Stimulated activated naive CD8-positive, alpha-beta T cell treated with anti-CD3 and anti-CD28 coated beads, Interleukin-15, amount 100 ng/mL, for 72 hours (primary cell): ENCODE measurements around the gene HMOX1.
A peak's percentile ranks its signal among the peaks of the same experiment; 100 is the strongest.

Experiments
- ATAC-seq: fragments of 150-1000 bp; cut with Tn5 transposase; 2 replicates; pipeline ENCODE4 v1.10.0; 2021; ENCODE audit warnings: mild to moderate bottlenecking, moderate library complexity
- DNase-seq, 2 donors: peaks; one replicate each; pipeline ENCODE4 v3.0.0; 2021 to 2022
- H3K27ac Mint-ChIP-seq, 2 donors: one replicate each; pipeline ENCODE4 v1.8.0; 2022; ENCODE audit warnings: mild to moderate bottlenecking in 2 of 2, mixed read lengths in 2 of 2, moderate library complexity in 2 of 2
- H3K27me3 Mint-ChIP-seq: one replicate; pipeline ENCODE4 v1.8.0; 2022; ENCODE audit warnings: mixed read lengths
- H3K4me1 Mint-ChIP-seq: one replicate; pipeline ENCODE4 v1.8.0; 2022; ENCODE audit warnings: mild to moderate bottlenecking, mixed read lengths
- H3K4me3 Mint-ChIP-seq, 2 donors: one replicate each; pipeline ENCODE4 v1.8.0; 2022; ENCODE audit warnings: mild to moderate bottlenecking in 2 of 2, mixed read lengths in 2 of 2, moderate library complexity in 1 of 2
- H3K9me3 Mint-ChIP-seq, 2 donors: one replicate each; pipeline ENCODE4 v1.8.0; 2022; ENCODE audit warnings: mixed read lengths in 2 of 2

Gene HMOX1

GRCh38 chr22:35347462-35347861, 33.4 kb upstream of the HMOX1 start:
- peaks cover 28% of the 10 kb centered on the region for H3K27me3 Mint-ChIP-seq
- no peak overlapping the region for H3K27ac Mint-ChIP-seq
- DNase-seq (no peak), ATAC-seq (no peak)
- H3K9me3 Mint-ChIP-seq = no peaks in the 10 kb centered on the region
- no peak overlapping the region for H3K4me3 Mint-ChIP-seq
- H3K4me1 Mint-ChIP-seq = peaks cover 23% of the 10 kb centered on the region

GRCh38 chr22:35348026-35348590, 32.8 kb upstream of the HMOX1 start:
- no peak overlapping the region for H3K4me3 Mint-ChIP-seq
- H3K27ac Mint-ChIP-seq = peak overlapping the region in 1 of 2 donors; percentile 39
- no peak for ATAC-seq
- H3K4me1 Mint-ChIP-seq = peaks cover 30% of the 10 kb centered on the region
- no peak for DNase-seq
- H3K27me3 Mint-ChIP-seq = peaks cover 29% of the 10 kb centered on the region
- no peaks in the 10 kb centered on the region for H3K9me3 Mint-ChIP-seq

GRCh38 chr22:35348703-35349102, 32.2 kb upstream of the HMOX1 start:
- ATAC-seq = no peak
- DNase-seq = no peak
- Mint-ChIP-seq H3K27ac (no peak overlapping the region), H3K4me3 (no peak overlapping the region), H3K4me1 (peaks cover 34% of the 10 kb centered on the region), H3K27me3 (peaks cover 29% of the 10 kb centered on the region), H3K9me3 (no peaks in the 10 kb centered on the region)

- Mint-ChIP-seq H3K9me3 (no peaks in the 10 kb centered on the region), H3K27me3 (peaks cover 29% of the 10 kb centered on the region), H3K4me3 (no peak overlapping the region), H3K4me1 (peaks cover 34% of the 10 kb centered on the region), H3K27ac (no peak overlapping the region)
- no peak for ATAC-seq
- DNase-seq = no peak
These were observed 31.6 kb upstream of the HMOX1 start for GRCh38 chr22:35349368-35349703.

- Mint-ChIP-seq H3K27me3 (peaks cover 31% of the 10 kb centered on the region), H3K9me3 (no peaks in the 10 kb centered on the region), H3K27ac (no peak overlapping the region), H3K4me1 (peaks cover 34% of the 10 kb centered on the region), H3K4me3 (no peak overlapping the region)
- DNase-seq (no peak), ATAC-seq (peak; percentile 0)
These were observed 31.0 kb upstream of the HMOX1 start for GRCh38 chr22:35349704-35350538.

GRCh38 chr22:35350539-35351503, 30.1 kb upstream of the HMOX1 start:
- Mint-ChIP-seq H3K9me3 (no peaks in the 10 kb centered on the region), H3K27ac (peak overlapping the region; percentile 68 to 84), H3K4me3 (peak overlapping the region; percentile 84 to 87), H3K4me1 (peaks cover 34% of the 10 kb centered on the region), H3K27me3 (peaks cover 40% of the 10 kb centered on the region)
- ATAC-seq = peak; percentile 92
- peak; percentile 84 to 87 for DNase-seq

- peak; percentile 52 to 61 for DNase-seq
- Mint-ChIP-seq H3K27ac (peak overlapping the region in 1 of 2 donors; percentile 88), H3K4me3 (peak overlapping the region; percentile 69 to 87), H3K27me3 (peaks cover 47% of the 10 kb centered on the region), H3K4me1 (peaks cover 34% of the 10 kb centered on the region), H3K9me3 (no peaks in the 10 kb centered on the region)
- ATAC-seq = peak; percentile 75
These were observed 28.4 kb upstream of the HMOX1 start for GRCh38 chr22:35352214-35353111.

GRCh38 chr22:35353318-35353717, 27.6 kb upstream of the HMOX1 start:
- Mint-ChIP-seq H3K27me3 (peaks cover 47% of the 10 kb centered on the region), H3K27ac (no peak overlapping the region), H3K9me3 (no peaks in the 10 kb centered on the region), H3K4me1 (peaks cover 34% of the 10 kb centered on the region), H3K4me3 (peak overlapping the region; percentile 69 to 87)
- ATAC-seq (no peak), DNase-seq (no peak)

GRCh38 chr22:35354068-35354467, 26.8 kb upstream of the HMOX1 start:
- DNase-seq = no peak
- no peaks in the 10 kb centered on the region for H3K9me3 Mint-ChIP-seq
- no peak overlapping the region for H3K27ac Mint-ChIP-seq
- no peak overlapping the region for H3K4me3 Mint-ChIP-seq
- ATAC-seq = no peak
- peaks cover 34% of the 10 kb centered on the region for H3K4me1 Mint-ChIP-seq
- peaks cover 47% of the 10 kb centered on the region for H3K27me3 Mint-ChIP-seq

GRCh38 chr22:35357883-35358621, 22.8 kb upstream of the HMOX1 start:
- Mint-ChIP-seq H3K27ac (no peak overlapping the region), H3K27me3 (peaks cover 34% of the 10 kb centered on the region), H3K4me3 (no peak overlapping the region), H3K9me3 (no peaks in the 10 kb centered on the region), H3K4me1 (peaks cover 5% of the 10 kb centered on the region)
- no peak for DNase-seq
- ATAC-seq = no peak

GRCh38 chr22:35359380-35360065, 21.4 kb upstream of the HMOX1 start:
- H3K9me3 Mint-ChIP-seq = no peaks in the 10 kb centered on the region
- ATAC-seq (no peak), DNase-seq (no peak)
- H3K27me3 Mint-ChIP-seq = peaks cover 34% of the 10 kb centered on the region
- peak overlapping the region in 1 of 2 donors; percentile 61 for H3K27ac Mint-ChIP-seq
- H3K4me3 Mint-ChIP-seq = no peak overlapping the region
- no peaks in the 10 kb centered on the region for H3K4me1 Mint-ChIP-seq

- ATAC-seq (no peak), DNase-seq (no peak)
- Mint-ChIP-seq H3K27ac (no peak overlapping the region), H3K4me1 (no peaks in the 10 kb centered on the region), H3K27me3 (peaks cover 31% of the 10 kb centered on the region), H3K9me3 (no peaks in the 10 kb centered on the region), H3K4me3 (no peak overlapping the region)
These were observed 19.8 kb upstream of the HMOX1 start for GRCh38 chr22:35361001-35361558.

GRCh38 chr22:35363566-35364086, 17.3 kb upstream of the HMOX1 start:
- Mint-ChIP-seq H3K4me3 (no peak overlapping the region), H3K9me3 (no peaks in the 10 kb centered on the region), H3K4me1 (no peaks in the 10 kb centered on the region), H3K27ac (no peak overlapping the region), H3K27me3 (peaks cover 51% of the 10 kb centered on the region)
- ATAC-seq (no peak), DNase-seq (no peak)
